Ishikawa (cell line): ENCODE measurements around the gene HMX3.

Experiments used
- NFIC ChIP-seq: IDR thresholded peaks from 2 replicates; pipeline ENCODE4 v1.6.1; 2012
- REST ChIP-seq: IDR thresholded peaks from 2 replicates; pipeline ENCODE4 v1.6.1; 2012; ENCODE audit warnings: low read depth, mild to moderate bottlenecking
- TAF1 ChIP-seq: IDR thresholded peaks from 2 replicates; pipeline ENCODE4 v1.6.1; 2012; ENCODE audit warnings: low read depth, mild to moderate bottlenecking
- USF1 ChIP-seq: IDR thresholded peaks from 2 replicates; pipeline ENCODE4 v1.6.1; 2012
- YY1 ChIP-seq: IDR thresholded peaks from 2 replicates; pipeline ENCODE4 v1.6.1; 2012; ENCODE audit warnings: low read depth
- TF ChIP-seq, protein P1 (sequence below): IDR thresholded peaks from 2 replicates; pipeline ENCODE4 v1.6.1; 2012

GRCh38 chr10:123143162-123143824 lies 7.5 kb downstream of the HMX3 start:
- TF ChIP-seq TAF1 (no peak), USF1 (no peak), REST (no peak), NFIC (no peak), YY1 (no peak)
- TF ChIP-seq, protein P1, sequence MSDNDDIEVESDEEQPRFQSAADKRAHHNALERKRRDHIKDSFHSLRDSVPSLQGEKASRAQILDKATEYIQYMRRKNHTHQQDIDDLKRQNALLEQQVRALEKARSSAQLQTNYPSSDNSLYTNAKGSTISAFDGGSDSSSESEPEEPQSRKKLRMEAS: no peak
